ENCODE data around the gene UCK2. TPM values are rescaled to one million over a fixed set of nuclear protein-coding genes. Genes with fewer than 3 reads are reported as not detected.

The UCK2 gene
- total RNA-seq, 1 donor from 2014 or later: 49.8 TPM

DNA sequence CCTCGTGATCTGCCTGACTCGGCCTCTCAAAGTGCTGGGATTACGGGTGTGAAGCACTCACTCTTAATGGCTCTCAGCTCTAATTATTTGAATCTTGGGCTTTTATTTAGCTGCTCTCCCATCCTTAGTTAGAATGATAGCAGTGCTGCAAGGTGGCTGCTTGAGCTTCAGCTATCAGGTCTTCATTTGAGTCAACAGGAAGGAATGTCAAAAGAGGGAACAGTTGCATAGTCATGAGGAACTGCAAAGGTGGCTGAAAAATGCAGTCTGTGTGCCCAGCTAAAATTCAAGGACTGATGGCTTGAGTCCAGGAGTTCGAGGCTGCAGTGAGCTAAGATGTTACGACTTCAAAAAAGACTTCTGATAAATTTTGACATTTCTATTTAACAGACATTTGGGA is 55.6 kb downstream of the UCK2 start:
- Mint-ChIP-seq H3K4me1 (ENCODE audit: unreplicated experiment) (peaks cover 36% of the 10 kb centered on the region), H3K9me3 (ENCODE audit: unreplicated experiment) (peaks cover 1% of the 10 kb centered on the region), H3K27me3 (ENCODE audit: unreplicated experiment) (no peaks in the 10 kb centered on the region), H3K27ac (ENCODE audit: unreplicated experiment) (no peak overlapping the region), H3K4me3 (ENCODE audit: unreplicated experiment) (no peak overlapping the region), H3K36me3 (ENCODE audit: unreplicated experiment) (peaks cover 2% of the 10 kb centered on the region)
- TF ChIP-seq, protein P1, sequence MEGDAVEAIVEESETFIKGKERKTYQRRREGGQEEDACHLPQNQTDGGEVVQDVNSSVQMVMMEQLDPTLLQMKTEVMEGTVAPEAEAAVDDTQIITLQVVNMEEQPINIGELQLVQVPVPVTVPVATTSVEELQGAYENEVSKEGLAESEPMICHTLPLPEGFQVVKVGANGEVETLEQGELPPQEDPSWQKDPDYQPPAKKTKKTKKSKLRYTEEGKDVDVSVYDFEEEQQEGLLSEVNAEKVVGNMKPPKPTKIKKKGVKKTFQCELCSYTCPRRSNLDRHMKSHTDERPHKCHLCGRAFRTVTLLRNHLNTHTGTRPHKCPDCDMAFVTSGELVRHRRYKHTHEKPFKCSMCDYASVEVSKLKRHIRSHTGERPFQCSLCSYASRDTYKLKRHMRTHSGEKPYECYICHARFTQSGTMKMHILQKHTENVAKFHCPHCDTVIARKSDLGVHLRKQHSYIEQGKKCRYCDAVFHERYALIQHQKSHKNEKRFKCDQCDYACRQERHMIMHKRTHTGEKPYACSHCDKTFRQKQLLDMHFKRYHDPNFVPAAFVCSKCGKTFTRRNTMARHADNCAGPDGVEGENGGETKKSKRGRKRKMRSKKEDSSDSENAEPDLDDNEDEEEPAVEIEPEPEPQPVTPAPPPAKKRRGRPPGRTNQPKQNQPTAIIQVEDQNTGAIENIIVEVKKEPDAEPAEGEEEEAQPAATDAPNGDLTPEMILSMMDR (IDR thresholded peaks at IDR 0.05): no peak
- DNase-seq (ENCODE audit: extremely low spot score, unreplicated experiment): no peak

DNA sequence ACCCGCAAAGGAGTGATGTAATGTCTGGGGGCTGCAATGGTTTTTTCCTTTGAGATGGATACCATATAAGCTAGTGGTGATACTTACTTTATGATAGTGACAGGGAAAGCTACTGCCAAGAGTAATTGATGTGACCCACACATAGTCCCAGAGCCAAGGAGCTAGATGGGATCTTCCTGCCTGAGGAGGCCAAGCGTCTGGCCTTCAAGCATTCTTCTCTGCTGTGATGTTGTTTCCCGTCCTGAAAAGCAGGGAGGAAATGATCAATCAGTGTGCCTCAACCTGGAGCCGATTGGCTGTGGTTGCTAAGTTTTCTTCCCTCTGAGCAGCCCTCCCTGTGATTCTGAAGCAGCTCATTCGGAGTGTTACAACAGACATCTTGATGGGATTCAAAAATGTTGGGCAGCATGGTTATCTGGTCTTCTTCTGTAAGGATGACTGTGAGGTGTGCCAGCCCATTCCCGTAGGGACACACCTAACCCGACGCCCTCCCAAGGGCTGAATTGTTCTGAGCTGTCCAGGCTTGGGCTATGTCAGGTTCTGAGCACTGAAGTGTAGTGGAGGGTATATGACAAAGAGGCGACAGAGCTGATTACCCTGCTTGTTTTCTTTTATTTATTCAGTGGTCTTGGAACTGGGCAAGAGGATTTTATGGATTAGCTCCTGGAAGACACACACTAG is 56.7 kb downstream of the UCK2 start:
- H3K27me3 Mint-ChIP-seq (ENCODE audit: unreplicated experiment): no peaks in the 10 kb centered on the region
- TF ChIP-seq, protein P1 (IDR thresholded peaks at IDR 0.05): no peak
- no peaks in the 10 kb centered on the region for H3K36me3 Mint-ChIP-seq (ENCODE audit: unreplicated experiment)
- no peak for DNase-seq (ENCODE audit: extremely low spot score, unreplicated experiment)
- H3K27ac Mint-ChIP-seq (ENCODE audit: unreplicated experiment): peak overlapping the region; percentile 90
- peaks cover 37% of the 10 kb centered on the region for H3K4me1 Mint-ChIP-seq (ENCODE audit: unreplicated experiment)
- no peaks in the 10 kb centered on the region for H3K9me3 Mint-ChIP-seq (ENCODE audit: unreplicated experiment)
- H3K4me3 Mint-ChIP-seq (ENCODE audit: unreplicated experiment): no peak overlapping the region

DNA sequence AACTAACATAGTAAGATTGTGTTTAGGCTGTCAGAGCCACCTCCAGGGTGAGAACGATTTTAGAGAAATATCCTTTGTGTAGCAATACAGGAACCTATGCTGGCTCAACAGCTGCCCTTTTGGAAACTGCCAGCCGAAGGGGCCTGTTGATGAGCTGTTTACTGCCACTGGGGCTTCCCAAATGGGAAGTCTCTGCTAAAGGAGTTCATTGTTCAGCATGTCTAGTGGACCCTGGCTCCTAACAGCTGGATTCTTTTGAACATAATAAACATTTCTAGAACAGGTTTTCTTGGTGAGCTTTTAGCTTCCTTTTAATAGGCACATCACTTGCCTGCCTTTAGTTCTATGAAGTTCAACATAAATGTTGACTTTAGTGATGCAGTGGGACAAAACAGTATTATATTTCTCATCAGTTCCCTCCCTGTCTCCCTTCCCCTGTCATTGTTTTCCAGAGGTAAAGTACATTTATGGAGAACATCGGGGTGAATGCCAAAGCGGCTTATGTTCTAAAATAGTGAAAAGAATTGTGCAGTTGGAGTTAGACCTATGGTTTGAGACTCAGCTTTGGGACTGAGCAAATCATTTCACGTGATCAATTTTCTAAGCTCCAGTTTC is 57.4 kb downstream of the UCK2 start:
- Mint-ChIP-seq H3K36me3 (ENCODE audit: unreplicated experiment) (no peaks in the 10 kb centered on the region), H3K27me3 (ENCODE audit: unreplicated experiment) (no peaks in the 10 kb centered on the region), H3K4me1 (ENCODE audit: unreplicated experiment) (peaks cover 37% of the 10 kb centered on the region), H3K4me3 (ENCODE audit: unreplicated experiment) (no peak overlapping the region), H3K27ac (ENCODE audit: unreplicated experiment) (peak overlapping the region; percentile 90), H3K9me3 (ENCODE audit: unreplicated experiment) (no peaks in the 10 kb centered on the region)
- TF ChIP-seq, protein P1 (IDR thresholded peaks at IDR 0.05): no peak
- no peak for DNase-seq (ENCODE audit: extremely low spot score, unreplicated experiment)

GRCh38 chr1:165885305-165885694 is 57.9 kb downstream of the UCK2 start:
- Mint-ChIP-seq H3K27ac (ENCODE audit: unreplicated experiment) (peak overlapping the region; percentile 90), H3K9me3 (ENCODE audit: unreplicated experiment) (no peaks in the 10 kb centered on the region), H3K4me1 (ENCODE audit: unreplicated experiment) (peaks cover 41% of the 10 kb centered on the region), H3K4me3 (ENCODE audit: unreplicated experiment) (no peak overlapping the region), H3K27me3 (ENCODE audit: unreplicated experiment) (no peaks in the 10 kb centered on the region), H3K36me3 (ENCODE audit: unreplicated experiment) (no peaks in the 10 kb centered on the region)
- TF ChIP-seq, protein P1 (IDR thresholded peaks at IDR 0.05): no peak
- DNase-seq (ENCODE audit: extremely low spot score, unreplicated experiment): no peak

GRCh38 chr1:165886193-165886592 is 58.8 kb downstream of the UCK2 start:
- H3K27ac Mint-ChIP-seq (ENCODE audit: unreplicated experiment): peak overlapping the region; percentile 50
- no peak for DNase-seq (ENCODE audit: extremely low spot score, unreplicated experiment)
- H3K36me3 Mint-ChIP-seq (ENCODE audit: unreplicated experiment): no peaks in the 10 kb centered on the region
- H3K4me1 Mint-ChIP-seq (ENCODE audit: unreplicated experiment): peaks cover 50% of the 10 kb centered on the region
- no peaks in the 10 kb centered on the region for H3K9me3 Mint-ChIP-seq (ENCODE audit: unreplicated experiment)
- H3K4me3 Mint-ChIP-seq (ENCODE audit: unreplicated experiment): no peak overlapping the region
- no peaks in the 10 kb centered on the region for H3K27me3 Mint-ChIP-seq (ENCODE audit: unreplicated experiment)
- TF ChIP-seq, protein P1 (IDR thresholded peaks at IDR 0.05): no peak

Measured in osteocyte (in vitro differentiated cells).